SH-SY5Y (cell line): ENCODE results near the gene CTLA4.

Experiments
- GATA2 ChIP-seq: IDR thresholded peaks from 2 replicates; pipeline ENCODE4 v1.6.1; 2011; ENCODE audit warnings: mild to moderate bottlenecking, low read depth, low read length
- GATA3 ChIP-seq: IDR thresholded peaks from 2 replicates; pipeline ENCODE4 v1.6.1; 2011; ENCODE audit warnings: low read depth, mild to moderate bottlenecking, low read length, moderate library complexity

GRCh38 chr2:203892207-203892606 is 24.6 kb downstream of the CTLA4 start:
- TF ChIP-seq GATA2 (no peak), GATA3 (no peak)
